GM18526 (cell line): ENCODE data around the gene EIF3C.
"Not testable (repeated sequence)": the region's sequence is repeated elsewhere in the genome, so short reads cannot be mapped to it uniquely, and the experiment has no call there.

Experiments
- POLR2A ChIP-seq: IDR thresholded peaks from 3 replicates; pipeline ENCODE4 v1.6.1; 2011; ENCODE audit not compliant: insufficient read length; ENCODE audit errors: extremely low read depth

The EIF3C gene

GRCh38 chr16:28711220-28712083 lies at the start of gene EIF3C:
EIF3C (plus strand) TSS chr16:28711464; CDS start chr16:28711687, 223 bp downstream.
- TF ChIP-seq POLR2A = not testable (repeated sequence)

GRCh38 chr16:28751487-28751886 lies 40.2 kb downstream of the EIF3C start, which contains the start of gene NPIPB9:
NPIPB9 (plus strand) TSS chr16:28751787.
- TF ChIP-seq POLR2A = not testable (repeated sequence)
